GM19397 (cell line): ENCODE measurements around the gene TTBK2.
A peak's percentile ranks its signal among the peaks of the same experiment; 100 is the strongest.
"Not testable (repeated sequence)": the region's sequence is repeated elsewhere in the genome, so short reads cannot be mapped to it uniquely, and the experiment has no call there.

ENCODE experiments used
- ATAC-seq: cut with Tn5 transposase; IDR thresholded peaks from one replicate; pipeline ENCODE4 v1.9.1; 2021; ENCODE audit warnings: mild to moderate bottlenecking, moderate library complexity; ENCODE audit not compliant: unreplicated experiment

Gene TTBK2

DNA sequence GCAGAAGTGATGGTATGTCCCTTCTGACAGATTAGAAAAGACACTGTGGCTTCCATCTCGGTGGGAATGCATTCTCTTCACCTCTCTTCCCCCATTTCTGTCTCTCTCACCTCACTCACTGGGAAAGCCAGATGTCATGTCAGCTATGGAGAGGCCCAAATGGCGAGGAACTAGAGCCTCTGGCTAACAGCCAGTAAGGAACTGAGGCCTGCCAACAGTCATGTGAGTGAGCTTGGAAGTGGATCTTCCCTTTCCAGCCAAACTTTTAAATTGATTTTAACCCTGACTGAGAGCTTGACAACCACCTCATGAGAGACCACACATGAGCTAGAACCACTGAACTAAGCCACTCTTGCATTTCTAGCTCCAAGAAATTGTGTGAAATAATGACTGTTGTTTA is 148.4 kb downstream of the TTBK2 start:
- ATAC-seq = no peak

DNA sequence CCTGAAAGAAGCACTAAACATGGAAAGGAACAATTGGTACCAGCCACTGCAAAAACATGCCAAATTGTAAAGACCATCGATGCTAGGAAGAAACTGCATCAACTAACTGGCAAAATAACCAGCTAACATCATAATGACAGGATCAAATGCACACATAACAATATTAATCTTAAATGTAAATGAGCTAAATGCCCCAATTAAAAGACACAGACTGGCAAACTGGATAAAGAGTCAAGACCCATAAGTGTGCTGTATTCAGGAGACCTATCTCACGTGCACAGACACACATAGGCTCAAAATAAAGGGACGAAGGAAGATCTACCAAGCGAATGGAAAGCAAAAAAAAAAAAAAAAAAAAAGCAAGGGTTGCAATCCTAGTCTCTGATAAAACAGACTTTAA is 154.5 kb downstream of the TTBK2 start:
- ATAC-seq = not testable (repeated sequence)

DNA sequence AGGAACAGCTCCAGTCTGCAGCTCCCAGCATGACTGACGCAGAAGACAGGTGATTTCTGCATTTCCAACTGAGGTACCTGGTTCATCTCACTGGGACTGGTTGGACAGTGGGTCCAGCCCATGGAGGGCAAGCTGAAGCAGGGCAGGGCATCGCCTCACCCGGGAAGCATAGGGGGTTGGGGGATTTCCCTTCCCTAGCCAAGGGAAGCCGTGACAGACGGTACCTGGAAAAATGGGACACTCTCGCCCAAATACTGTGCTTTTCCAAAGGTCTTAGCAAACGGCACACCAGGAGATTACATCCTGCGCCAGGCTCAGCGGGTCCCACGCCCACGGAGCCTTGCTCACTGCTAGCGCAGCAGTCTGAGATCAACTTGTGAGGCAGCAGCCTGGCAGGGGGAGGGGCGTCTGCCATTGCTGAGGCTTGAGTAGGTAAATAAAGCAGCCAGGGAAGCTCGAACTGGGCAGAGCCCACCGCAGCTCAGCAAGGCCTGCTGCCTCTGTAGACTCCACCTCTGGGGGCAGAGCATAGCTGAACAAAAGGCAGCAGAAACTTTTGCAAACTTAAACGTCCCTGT is 156.3 kb downstream of the TTBK2 start:
- ATAC-seq = not testable (repeated sequence)

DNA sequence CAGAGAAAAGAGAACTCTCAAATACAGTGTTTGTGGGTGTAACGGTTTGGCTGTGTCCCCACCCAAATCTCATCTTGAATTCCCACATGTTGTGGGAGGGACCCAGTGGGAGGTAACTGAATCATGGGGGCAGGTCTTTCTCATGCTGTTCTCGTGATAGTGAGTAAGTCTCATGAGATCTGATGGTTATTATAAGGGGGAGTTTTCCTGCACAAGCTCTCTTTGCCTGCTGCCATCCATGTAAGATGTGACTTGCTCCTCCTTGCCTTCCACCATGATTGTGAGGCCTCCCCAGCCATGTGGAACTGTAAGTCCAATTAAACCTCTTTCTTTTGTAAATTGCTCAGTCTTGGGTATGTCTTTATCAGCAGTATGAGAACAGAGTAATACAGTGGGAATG is 158.8 kb downstream of the TTBK2 start:
- not testable (repeated sequence) for ATAC-seq

DNA sequence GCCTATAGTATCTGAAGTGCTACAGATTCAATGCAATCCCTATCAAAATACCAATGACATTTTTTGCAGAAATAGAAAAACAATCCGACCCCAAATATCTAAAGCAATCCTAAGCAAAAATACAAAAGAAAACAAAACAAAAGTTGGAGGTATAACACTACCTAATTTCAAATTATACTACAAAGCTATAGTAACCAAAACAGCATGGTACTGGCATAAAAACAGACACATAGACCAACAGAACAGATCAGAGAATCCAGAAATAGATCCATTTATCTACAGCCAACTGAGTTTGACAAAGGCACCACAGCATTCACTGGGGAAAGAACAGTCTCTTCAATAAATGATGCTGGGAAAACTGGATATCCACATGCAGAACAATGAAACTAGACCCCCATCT is 159.8 kb downstream of the TTBK2 start:
- ATAC-seq = no peak

DNA sequence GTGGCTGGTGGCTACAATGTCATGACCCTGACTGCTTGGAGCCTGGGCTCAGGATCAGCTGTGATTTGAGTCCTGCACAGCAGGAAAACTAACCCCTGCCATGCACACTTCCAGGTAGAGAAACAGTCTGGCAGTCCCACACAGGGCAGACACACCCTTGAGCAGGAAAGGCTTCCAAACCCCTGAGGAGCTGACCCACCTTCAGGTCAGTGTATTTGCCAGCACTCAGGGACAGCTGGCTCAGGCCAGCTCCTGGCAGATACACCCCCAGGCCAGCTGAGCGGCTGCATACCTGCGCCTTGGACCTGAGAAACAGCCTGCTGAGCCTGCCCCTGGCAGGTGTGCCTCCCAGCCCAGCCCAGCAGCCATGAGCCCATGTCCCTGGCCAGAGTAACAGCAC is 161.5 kb downstream of the TTBK2 start:
- no peak for ATAC-seq

DNA sequence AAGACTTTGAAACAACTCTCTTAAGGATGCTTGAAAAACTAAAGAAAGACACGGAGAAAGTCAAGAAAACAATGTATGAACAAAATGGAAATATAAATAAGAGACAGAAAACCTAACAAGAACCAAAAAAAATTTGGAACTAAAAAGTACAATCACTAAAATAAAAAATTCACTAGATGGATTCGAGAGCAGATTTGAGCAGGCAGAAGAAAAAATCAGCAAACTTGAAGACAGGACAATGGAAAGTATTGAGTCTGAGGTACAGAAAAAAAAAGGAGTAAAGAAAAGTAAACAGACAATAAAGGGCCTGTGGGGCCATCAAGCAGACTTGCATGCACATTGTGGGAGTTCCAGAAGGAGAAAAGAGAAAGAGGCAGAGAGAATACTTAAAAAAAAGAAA is 170.3 kb downstream of the TTBK2 start:
- no peak for ATAC-seq

DNA sequence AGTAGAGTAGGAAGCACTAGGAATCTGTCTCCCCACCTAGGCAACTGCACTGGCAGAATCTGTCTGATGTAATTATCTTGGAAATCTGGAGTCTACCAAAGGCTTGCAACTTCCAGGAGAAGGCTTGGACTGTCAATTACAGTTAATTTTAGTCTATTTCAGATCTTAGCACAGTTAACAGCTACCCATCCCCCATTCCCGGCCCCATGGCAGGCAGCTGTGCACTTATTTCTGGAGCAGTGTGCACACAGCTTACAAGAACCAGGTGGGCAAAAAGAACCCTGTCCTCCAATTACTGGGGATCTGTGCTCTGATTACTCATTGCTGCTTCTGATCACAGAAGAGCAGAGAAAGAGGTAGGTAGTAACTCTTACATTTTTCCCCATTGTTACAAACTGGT is 171.3 kb downstream of the TTBK2 start:
- ATAC-seq = no peak

DNA sequence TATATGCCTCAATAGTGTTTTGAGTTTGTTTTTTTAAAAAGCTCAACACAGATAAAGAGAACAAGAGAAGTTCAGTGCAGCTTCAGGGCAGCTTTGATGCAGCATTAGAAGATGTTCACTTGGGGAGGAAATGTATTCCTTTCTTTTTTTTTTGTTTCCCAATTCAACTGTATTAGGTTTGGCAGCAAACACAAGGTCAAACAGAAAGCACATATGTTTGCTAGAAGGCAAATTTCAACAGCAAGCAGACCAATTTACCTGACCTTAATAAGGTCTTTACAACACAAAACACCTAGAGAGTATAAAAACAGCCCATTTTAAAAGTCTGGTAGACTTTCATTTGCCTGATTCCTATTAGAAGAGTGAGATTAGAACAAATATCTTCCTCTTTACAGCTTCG is 176.4 kb downstream of the TTBK2 start:
- ATAC-seq = no peak

DNA sequence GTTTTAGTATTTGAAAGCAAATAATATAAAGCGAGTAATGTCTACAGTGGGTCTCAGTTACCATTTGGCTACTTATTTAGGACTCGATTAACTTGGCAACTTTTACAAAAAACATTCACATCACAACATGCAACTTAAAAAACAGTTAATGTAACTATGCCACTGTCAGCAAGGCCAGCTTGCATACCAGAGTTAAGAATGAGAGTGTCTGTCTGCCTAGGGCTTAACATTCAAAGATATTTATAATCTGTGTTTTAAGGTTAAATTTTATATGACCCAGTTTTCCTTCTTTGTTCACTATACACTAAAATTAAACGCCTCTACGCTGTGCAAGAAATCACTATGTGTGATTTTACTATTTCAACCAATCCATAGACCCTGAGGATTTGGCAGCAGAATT is 178.4 kb downstream of the TTBK2 start:
- ATAC-seq = no peak

DNA sequence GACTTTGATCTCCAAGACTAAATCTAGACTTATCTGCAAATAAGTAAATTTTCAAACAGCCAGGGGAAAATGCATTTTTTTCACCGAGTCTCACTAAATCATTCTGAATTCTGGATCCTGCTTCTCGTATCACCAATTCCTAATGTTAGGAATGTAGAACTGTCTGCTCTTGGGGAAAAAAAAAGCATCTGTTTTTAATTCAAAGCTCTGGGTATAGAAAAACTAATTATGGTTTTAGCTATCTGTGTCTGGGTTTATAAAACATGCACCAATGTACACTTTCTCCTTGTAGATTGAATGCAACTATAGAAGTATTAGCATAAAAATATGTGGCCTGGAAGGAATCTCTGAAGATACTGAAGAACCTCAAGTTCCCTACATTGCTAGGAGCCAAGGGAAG is 178.9 kb downstream of the TTBK2 start:
- no peak for ATAC-seq

DNA sequence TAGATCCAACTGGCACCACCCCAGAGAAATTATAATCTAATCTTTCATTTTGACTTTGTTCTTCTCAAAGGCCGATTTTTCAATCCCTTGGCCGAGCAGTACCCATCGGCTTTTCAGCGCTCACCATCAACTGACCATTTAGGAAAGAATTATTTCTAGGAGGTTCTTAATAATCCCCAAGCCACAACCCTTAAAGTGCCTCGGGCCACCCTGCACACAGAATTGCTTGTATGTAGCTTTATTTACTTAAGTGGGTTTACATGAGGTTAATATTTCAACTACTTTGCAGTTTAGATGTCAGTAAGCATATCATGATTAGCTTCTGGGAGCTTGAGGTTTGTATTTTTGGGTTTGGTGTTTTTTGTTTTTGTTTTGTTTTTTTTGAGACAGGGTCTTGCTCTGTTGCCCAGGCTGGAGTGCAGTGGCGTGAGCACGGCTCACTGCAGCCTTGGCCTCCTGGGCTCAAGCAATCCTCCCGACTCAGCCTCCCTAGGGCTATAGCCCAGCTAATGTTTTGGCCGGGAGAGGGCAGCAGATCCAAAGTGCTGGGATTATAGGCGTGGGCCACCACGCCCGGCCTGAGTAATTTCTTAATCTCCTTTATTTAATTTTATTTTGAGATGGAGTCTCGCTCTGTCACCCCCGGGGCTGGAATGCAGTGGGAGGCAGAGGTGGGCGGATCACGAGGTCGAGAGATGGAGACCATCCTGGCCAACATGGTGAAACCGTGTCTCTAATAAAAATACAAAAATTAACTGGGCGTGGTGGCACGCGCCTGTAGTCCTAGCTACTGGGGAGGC is 182.8 kb downstream of the TTBK2 start:
- no peak for ATAC-seq

DNA sequence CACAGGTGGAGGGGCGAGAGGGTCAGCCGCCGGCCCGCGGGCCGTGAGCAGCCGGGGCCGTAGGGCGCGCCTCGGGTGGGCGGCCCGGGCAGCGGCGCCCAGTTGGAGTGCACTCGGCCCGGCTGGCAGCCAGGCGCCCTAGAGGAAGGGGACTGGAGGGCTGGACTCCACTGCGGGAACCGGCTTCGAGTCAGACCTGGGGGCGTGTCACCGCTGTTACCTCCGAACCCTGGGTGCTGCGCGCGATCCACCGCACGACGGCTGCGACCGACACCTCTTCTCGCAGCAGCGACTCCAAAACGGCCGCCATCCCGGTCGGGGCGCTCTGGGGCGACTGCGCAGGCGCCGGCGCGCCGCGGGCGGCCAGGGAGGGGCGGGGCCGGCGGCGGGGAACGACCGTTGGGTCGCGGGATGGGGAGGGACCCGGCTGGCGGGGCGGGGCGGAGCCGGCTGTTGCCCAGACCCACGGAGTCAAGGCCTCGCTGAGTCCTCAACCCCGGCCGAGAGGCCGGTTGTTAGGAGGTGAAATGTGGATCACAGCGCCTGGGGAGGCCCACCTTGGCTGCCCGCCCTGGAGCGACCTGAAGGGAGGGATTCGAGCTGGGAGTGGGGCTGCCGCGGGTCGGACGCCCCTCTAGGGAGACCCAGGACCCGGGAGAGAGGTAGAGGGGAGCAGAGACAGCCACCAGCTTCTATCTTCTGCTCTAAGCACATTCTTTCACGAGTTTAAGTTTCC is 183.6 kb downstream of the TTBK2 start, which contains the start of gene CDAN1:
CDAN1 (minus strand) TSS at position 336 of the 736 bp plus-strand sequence; CDS start at position 310, 26 bp downstream.
- peak; percentile 80 for ATAC-seq

DNA sequence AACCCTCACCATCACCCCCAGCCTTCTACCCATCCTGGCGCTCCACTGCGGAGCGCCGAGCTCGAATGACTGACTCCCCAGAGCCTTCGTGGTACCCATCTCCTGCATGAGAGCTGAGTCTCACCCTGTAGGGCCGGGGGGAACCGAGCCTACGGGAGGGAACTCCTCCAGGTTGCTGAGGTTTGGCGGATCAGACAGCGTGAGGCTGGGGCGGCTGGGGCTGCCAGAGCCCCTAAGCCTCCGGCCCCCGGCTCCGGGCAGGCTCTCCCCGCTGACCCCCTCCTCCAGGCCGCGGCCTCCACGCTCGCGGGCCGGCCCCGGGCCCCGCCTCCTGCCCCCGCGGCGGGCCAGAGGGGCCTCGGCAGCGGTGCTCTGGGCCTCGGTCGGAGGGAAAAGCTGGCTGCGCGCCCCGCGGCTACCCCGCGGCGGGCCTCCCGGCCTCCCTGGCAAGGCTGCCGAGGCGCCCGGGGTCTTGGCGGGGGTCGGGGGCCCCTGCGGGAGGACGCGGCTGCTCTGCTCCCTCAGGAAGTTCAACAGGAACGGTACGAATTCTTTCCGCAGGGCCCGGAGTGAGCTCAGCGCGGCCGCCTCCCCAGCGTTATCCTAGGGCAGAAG is 184.3 kb downstream of the TTBK2 start:
- peak; percentile 33 for ATAC-seq

DNA sequence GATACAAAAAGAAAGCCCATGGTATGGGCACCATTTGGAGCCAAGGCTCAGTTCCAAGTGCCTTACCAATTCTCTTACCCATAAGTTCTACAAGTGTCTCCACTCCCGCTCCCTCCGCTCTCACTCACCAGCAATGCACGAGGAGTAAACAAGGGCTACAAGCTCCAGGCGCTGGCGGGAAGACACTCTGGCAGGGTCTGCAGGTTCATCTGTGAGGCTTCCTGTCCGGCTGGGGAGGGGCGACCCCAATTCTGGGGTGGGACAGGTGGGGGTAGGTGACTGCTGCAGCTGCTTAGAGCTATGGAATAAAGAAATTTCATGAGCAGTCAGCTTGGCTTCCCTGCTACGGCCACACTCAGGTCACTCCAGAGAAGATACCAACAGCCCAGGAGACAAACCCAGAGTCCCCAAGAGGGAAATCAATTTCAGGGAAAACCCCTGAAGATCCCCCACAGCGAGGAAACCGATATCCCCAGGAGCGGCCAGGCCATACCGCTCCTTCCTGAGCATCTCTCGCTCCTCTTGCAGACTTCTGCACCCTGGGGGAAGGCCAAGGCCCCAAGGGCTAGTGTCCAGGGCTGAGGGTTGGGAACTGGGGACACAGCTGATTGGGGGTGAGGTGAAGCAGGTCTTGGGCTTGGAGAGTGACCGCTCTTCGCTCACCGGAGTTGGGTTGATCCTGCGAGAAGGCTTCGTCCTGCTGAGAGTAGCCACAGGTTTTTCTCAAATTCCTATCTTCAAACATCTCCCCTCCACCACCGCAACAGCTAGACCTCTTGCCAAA is 185.0 kb downstream of the TTBK2 start:
- ATAC-seq = no peak

DNA sequence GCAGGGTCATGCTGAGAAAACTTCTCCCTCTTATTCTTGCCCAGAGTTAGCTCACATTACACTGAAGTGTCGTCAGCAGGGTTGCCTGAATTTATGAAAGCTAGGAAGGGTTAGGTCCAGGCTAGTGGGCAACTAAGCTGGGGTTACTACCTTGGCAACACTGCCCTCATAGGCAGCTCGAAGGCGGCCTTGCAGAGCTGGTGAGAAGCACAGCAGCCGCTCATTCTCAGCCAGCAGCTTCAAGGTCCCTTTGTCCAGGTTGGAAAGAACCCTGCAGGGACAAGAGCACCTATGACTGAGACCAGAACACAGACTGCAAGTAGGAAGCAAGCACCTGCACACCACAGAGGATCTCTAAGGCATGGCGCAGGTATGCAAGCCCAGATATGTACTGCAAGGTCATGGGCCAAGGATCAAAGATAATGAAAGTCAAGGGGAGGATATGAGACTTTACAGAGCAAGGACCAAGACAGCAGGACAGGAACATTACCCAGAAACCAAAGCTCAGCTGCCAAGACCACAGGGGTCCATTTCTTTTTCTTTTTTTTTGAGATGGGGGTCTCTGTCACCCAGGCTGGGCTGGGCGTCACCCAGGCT is 186.4 kb downstream of the TTBK2 start:
- no peak for ATAC-seq

DNA sequence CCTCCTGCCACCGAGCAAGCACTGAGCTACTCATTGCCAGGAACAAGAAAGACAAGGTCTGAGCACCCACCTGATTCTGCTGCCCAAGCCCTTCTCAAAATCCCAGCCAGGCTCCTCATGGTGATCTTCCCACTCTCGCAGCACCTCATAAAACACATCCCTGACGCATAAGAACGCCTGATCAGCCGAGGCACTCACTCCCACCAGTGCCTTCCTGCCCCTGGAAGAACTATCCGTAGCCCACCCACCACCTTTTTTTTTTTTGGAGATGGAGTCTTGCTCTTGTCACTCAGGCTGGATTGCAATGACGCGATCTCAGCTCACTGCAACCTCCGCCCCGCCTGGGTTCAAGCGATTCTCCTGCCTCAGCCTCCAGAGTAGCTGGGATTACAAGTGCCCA is 187.6 kb downstream of the TTBK2 start:
- no peak for ATAC-seq

DNA sequence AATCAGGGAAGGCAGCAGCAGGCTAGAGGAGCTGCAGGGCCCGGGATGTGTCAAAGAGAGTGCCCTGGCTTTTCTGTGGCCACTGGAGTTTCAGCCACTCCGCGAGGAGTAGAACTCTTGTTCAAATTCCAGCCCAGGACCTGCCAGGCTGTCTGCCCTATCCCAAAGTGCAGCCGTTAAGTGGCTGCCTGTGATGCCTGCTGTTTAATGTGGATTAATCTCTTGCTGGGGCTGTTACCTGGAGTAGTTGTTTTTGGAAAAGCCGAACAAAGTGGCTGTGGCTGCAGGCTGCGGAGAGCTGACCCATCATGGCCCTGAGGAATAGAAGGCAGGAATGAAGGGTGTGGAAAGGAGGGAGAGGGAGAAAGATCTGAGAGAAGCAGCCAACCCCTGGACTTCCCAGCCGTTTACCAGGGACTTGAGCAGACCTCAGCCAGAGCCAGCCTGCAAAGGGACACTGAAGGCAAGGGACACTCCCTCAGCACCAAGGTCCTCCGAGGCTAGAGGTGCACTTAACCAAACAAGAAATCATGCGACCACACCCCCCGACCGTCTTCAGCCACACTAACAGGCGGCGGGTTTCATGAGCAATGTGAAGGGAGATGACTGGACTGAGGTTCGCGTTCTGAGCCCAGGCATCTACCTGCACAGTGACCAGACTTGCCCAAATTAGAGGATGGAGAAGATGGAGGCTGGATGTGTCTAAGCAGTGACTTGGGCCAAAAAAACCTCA is 188.3 kb downstream of the TTBK2 start:
- no peak for ATAC-seq

DNA sequence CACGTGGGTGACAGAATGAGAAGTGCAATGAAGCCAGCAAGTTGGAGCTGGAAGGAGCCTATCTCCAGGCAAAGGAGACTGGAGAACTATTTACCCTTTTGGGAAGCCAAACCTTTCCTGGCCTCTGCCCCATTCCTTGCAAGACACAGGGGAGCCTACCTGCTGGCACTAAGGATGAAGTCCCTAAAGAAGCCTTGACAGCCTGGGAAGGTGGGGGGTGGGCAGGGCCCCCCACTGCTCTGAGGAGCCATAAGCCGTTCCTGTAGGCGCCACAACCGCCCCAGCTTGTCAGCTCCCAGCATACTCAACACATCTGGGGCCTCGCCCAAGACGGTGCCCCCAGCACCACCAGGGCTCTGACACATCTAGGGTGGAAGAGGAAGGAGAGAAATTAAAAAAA is 189.1 kb downstream of the TTBK2 start:
- ATAC-seq = no peak

DNA sequence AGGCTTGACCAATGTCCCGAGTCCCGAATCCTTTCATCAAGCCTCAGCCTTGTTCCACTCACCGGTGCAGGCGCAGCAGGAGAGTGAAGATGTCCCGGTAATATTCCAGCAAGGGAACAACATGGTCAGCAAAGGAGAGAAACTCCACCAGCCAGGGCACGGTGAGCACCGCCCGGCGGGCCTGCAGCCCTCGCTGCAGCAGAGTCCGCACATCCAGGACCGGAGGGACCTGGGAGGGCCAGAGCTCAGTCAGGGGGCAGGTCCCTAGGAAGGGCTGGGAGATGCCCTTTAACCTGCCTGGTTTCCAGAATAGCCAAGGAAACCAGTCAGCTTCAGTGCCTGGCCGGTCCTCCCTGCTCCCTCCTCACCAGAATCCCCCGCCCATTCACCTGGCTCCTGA is 190.0 kb downstream of the TTBK2 start:
- ATAC-seq = no peak
